Measurements from ENCODE around the gene MAZ. TPM values are rescaled to one million over a fixed set of nuclear protein-coding genes. Genes with fewer than 3 reads are reported as not detected.

MAZ gene
- total and polyA plus RNA-seq, 8 donors, result 11.7 to 865 (median 110) TPM

DNA sequence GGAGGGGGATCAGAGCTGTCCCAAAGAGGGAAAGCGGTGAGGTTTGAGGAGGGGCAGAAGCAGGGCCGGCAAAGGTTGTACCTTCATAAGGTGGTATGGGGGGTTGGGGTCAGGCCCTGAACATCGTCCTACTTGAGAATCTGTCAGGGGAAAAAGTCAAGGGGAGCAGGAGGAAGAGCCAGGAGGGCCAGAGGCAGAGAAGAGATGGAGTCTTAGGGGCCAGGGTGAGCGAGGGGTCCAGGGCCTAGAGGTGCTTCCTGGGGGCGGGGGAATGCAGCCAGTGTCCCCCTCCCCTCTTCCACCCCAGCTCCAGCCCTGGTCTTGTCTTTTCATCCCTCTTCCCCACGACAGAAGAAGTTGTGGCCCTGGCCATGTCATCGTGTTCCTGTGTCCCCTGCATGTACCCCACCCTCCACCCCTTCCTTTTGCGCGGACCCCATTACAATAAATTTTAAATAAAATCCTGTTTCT is 4.4 kb downstream of the MAZ start:
- 24 to 32% (median 27%) methylated on average over 9 of the region's 9 CpGs for WGBS, 5 donors
- Histone ChIP-seq H3K27me3 (peaks cover 0 to 22% (median 0%) of the 10 kb centered on the region in 3 donors), H3K4me3 (peak overlapping the region in 2 of 4 donors; percentile 61 to 63), H3K9me3 (no peaks in the 10 kb centered on the region), H3K27ac (peak overlapping the region; percentile 87 to 96 (median 91)), H3K4me1 (peaks cover 66 to 84% (median 82%) of the 10 kb centered on the region in 4 donors), H3K36me3 (peaks cover 15 to 23% (median 21%) of the 10 kb centered on the region in 4 donors)
- TF ChIP-seq, protein P1, sequence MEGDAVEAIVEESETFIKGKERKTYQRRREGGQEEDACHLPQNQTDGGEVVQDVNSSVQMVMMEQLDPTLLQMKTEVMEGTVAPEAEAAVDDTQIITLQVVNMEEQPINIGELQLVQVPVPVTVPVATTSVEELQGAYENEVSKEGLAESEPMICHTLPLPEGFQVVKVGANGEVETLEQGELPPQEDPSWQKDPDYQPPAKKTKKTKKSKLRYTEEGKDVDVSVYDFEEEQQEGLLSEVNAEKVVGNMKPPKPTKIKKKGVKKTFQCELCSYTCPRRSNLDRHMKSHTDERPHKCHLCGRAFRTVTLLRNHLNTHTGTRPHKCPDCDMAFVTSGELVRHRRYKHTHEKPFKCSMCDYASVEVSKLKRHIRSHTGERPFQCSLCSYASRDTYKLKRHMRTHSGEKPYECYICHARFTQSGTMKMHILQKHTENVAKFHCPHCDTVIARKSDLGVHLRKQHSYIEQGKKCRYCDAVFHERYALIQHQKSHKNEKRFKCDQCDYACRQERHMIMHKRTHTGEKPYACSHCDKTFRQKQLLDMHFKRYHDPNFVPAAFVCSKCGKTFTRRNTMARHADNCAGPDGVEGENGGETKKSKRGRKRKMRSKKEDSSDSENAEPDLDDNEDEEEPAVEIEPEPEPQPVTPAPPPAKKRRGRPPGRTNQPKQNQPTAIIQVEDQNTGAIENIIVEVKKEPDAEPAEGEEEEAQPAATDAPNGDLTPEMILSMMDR (IDR thresholded peaks at IDR 0.05), result no peak
- TF ChIP-seq POLR2A (IDR thresholded peaks at IDR 0.05) (no peak), EP300 (IDR thresholded peaks at IDR 0.05) (no peak), POLR2AphosphoS5 (IDR thresholded peaks at IDR 0.05) (no peak)
- no peak for DNase-seq
- intact Hi-C loops (cut with DNase I; ENCODE audit: low total_unique reads), result no loop called here

DNA sequence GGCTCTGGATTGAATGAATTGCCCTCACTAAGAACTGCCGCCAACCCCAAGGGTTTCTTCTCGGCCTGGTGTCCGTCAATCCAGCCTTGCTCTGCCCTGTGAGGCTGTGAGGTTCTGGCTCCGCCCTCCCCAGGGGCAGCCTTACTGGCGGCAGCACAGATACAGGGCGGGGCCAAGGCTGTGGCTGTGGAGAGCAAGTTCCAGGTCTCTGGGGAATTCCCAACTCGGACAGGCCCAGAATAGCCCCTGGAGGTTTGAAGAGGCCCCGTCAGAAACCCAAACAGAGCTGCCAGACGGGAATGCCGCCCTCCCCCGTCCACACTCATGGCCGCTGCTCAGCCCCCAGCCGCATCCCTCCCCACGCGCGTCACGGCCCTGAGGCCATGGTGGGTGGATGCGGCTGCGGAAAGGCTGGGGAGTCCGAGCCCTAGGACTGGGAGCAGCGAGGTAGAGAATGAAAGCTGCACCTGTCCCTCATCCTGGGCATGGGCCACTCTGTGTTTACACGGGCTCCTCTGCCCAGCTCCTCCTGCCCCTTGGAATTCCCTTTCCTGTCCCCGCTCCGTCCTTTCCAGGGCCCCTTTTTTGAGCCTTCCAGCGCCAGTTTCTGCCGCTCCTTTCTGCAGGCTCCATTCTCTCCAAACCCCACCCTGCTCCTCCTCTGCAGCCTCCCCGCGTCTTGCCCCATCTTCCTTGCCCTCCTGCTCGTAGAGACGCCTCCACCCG is 5.0 kb downstream of the MAZ start:
- Histone ChIP-seq H3K4me3 (peak overlapping the region; percentile 55 to 61 (median 55)), H3K36me3 (peaks cover 15 to 23% (median 21%) of the 10 kb centered on the region in 4 donors), H3K27me3 (peaks cover 0 to 22% (median 0%) of the 10 kb centered on the region in 3 donors), H3K4me1 (peaks cover 66 to 84% (median 82%) of the 10 kb centered on the region in 4 donors), H3K27ac (peak overlapping the region; percentile 87 to 96 (median 91)), H3K9me3 (no peaks in the 10 kb centered on the region)
- TF ChIP-seq POLR2A (IDR thresholded peaks at IDR 0.05), result no peak
- TF ChIP-seq EP300 (IDR thresholded peaks at IDR 0.05), result no peak
- TF ChIP-seq, protein P1 (IDR thresholded peaks at IDR 0.05), result peak in 1 of 7 experiments; percentile 22
- TF ChIP-seq POLR2AphosphoS5 (IDR thresholded peaks at IDR 0.05), result peak; percentile 50 to 88 (median 61)
- DNase-seq, result peak; percentile 97 to 98
- WGBS, 5 donors, result 0 to 1% (median 0%) methylated on average over 26 to 31 of the region's 31 CpGs
- intact Hi-C loops (cut with DNase I; ENCODE audit: low total_unique reads), result no loop called here

DNA sequence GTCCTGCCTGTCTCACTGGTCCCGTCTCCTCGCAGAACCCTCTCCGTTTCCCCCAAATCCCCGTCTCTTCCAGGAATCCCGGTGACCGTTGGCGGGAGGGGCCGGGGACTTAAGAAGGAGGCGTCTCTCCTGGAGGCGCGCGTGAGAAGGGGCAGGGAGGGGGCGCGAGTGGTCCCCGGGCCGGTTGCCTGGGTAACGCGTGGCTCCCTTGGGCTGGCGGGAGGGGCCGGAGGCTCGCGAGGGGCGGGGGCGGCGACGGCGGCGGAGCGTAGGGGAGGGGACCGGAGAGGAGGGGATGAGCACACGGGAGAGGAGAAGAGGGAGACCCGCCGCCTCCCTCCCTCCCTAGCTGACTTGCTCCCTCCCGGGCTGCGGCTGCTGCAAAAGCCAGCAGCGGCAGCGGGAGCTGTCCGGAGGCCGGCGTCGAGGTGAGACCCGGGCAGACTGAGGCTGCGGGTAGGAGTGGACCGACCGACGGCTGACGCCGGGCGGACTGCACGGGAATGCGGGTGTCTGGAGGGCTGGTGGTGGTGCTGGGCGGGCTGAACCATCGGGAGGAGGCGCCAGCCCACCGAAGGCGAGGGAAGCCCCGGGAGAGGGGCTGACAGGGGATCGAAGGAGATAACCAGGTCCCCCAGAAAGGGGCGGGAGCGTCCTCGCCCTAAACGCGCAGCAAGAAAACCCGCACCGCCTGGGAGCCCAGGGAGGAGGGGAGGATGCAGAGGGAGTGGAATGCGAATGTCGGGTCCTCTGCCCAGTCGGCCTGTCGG is 5.8 kb downstream of the MAZ start, which contains the start of gene PRRT2:
Gene PRRT2 (plus strand): TSS at position 298 of the 770 bp plus-strand sequence. CDS start 862 bp downstream, outside the sequence.
- Histone ChIP-seq H3K27ac (peak within 1 kb of the TSS; percentile 87 to 96 (median 91)), H3K4me3 (peak within 1 kb of the TSS; percentile 55 to 61 (median 55)), H3K36me3 (peaks cover 15 to 23% (median 21%) of the 10 kb centered on the region in 4 donors), H3K4me1 (peaks cover 68 to 90% (median 88%) of the 10 kb centered on the region in 4 donors), H3K9me3 (no peaks in the 10 kb centered on the region), H3K27me3 (peaks cover 0 to 22% (median 0%) of the 10 kb centered on the region in 3 donors)
- DNase-seq, result peak in 1 of 2 donors; percentile 92
- intact Hi-C loops (cut with DNase I; ENCODE audit: low total_unique reads), result no loop called here
- WGBS, 5 donors, result 3 to 6% (median 3%) methylated on average over 42 to 69 of the region's 69 CpGs
- TF ChIP-seq POLR2A (IDR thresholded peaks at IDR 0.05) (no peak), EP300 (IDR thresholded peaks at IDR 0.05) (no peak), POLR2AphosphoS5 (IDR thresholded peaks at IDR 0.05) (no peak)
- TF ChIP-seq, protein P1 (IDR thresholded peaks at IDR 0.05), result no peak
